Measurements from ENCODE around the gene STAB1.

DNA sequence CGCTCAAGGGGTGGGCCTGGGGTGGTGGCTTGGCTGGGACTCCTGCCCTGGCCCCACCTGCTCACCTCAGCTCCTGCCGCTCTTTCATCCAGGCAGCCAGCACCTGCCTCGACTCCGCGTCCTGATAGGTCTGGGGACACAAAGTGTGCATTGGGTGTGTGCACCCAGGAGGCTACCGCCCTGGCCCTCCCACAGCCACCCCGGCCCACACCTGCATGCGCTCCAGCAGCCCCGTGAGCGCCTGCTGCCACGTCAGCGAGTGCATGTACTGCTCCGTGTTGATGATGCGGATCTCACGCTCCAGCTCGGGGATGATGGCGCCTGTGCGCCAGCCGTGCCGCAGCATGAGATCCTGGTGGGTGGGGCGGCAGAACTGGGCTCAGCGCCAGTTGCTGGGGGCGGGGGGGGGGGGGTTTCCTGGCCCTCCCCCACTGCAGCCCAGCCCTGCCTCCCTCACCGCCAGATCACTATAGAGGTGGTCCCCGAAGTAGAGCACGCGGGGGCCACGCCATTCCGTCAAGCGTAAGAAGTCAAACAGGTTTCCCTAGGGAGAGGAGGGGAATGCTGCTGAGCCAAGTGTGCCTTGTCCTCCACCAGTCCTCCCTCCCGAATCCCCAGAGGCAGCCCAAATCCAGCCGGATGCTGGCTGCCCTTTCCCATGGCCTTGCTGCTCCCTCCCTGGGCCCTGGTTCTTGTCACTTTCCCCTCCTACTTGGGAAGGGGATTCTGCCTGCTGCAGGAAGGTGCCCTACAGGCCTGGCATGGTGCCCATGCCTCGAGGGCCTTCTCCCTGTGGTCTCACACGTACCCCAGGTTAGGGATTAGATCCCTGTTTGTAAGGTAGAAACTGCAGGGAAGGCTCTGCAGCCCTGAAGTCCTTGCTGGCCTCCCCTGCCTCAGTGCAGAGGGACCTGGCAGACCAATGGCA lies 29.9 kb downstream of the STAB1 start:
- TF ChIP-seq CTCF (IDR thresholded peaks at IDR 0.05; ENCODE audit: insufficient read depth, low read length) = no peak
- TF ChIP-seq, protein P1, sequence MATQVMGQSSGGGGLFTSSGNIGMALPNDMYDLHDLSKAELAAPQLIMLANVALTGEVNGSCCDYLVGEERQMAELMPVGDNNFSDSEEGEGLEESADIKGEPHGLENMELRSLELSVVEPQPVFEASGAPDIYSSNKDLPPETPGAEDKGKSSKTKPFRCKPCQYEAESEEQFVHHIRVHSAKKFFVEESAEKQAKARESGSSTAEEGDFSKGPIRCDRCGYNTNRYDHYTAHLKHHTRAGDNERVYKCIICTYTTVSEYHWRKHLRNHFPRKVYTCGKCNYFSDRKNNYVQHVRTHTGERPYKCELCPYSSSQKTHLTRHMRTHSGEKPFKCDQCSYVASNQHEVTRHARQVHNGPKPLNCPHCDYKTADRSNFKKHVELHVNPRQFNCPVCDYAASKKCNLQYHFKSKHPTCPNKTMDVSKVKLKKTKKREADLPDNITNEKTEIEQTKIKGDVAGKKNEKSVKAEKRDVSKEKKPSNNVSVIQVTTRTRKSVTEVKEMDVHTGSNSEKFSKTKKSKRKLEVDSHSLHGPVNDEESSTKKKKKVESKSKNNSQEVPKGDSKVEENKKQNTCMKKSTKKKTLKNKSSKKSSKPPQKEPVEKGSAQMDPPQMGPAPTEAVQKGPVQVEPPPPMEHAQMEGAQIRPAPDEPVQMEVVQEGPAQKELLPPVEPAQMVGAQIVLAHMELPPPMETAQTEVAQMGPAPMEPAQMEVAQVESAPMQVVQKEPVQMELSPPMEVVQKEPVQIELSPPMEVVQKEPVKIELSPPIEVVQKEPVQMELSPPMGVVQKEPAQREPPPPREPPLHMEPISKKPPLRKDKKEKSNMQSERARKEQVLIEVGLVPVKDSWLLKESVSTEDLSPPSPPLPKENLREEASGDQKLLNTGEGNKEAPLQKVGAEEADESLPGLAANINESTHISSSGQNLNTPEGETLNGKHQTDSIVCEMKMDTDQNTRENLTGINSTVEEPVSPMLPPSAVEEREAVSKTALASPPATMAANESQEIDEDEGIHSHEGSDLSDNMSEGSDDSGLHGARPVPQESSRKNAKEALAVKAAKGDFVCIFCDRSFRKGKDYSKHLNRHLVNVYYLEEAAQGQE (IDR thresholded peaks at IDR 0.05; ENCODE audit: insufficient replicate concordance, low read depth) = no peak
- no peak for TF ChIP-seq POLR2AphosphoS5 (IDR thresholded peaks at IDR 0.05; ENCODE audit: low read depth)

Measured in HL-60 (cell line).